Thoracic aorta (tissue), 2 donors: ENCODE data around the gene AK1. TPM values are rescaled to one million over a fixed set of nuclear protein-coding genes. Genes with fewer than 3 reads are reported as not detected.

Experiments
- ATAC-seq: fragments of 150-250 bp; one replicate; pipeline ENCODE4 v1.8.0; 2017; ENCODE audit warnings: low read depth; ENCODE audit not compliant: insufficient number of reproducible peaks, low FRiP score
- DNase-seq: peaks from one replicate; pipeline ENCODE4 v3.0.0-alpha.2; 2020; ENCODE audit warnings: low spot score
- H3K27ac ChIP-seq, 2 donors: fragments of 200-600 bp; sonication (generic); 1 replicate in 1 of 2; 2 replicates in 1 of 2; pipeline ENCODE4 v1.5.1; 2016; ENCODE audit warnings: mild to moderate bottlenecking in 2 of 2, moderate library complexity in 2 of 2
- H3K27me3 ChIP-seq: fragments of 200-600 bp; sonication (generic); replicated peaks from 2 replicates; pipeline ENCODE4 v1.6.0; 2016; ENCODE audit warnings: mild to moderate bottlenecking; ENCODE audit not compliant: insufficient read depth
- H3K36me3 ChIP-seq: fragments of 200-600 bp; sonication (generic); one replicate; pipeline ENCODE4 v1.5.1; 2016
- H3K4me1 ChIP-seq, 2 donors: fragments of 200-600 bp; sonication (generic); 1 replicate in 1 of 2; 2 replicates in 1 of 2; pipeline versions ENCODE4 v1.5.1 to v1.6.0; 2016; ENCODE audit warnings: low read depth in 2 of 2, mild to moderate bottlenecking in 1 of 2; ENCODE audit not compliant: control insufficient read depth in 1 of 2
- H3K4me3 ChIP-seq: fragments of 200-600 bp; sonication (generic); 2 replicates; pipeline ENCODE4 v1.5.1; 2016; ENCODE audit warnings: mild to moderate bottlenecking
- H3K9me3 ChIP-seq: fragments of 200-600 bp; sonication (generic); 2 replicates; pipeline ENCODE4 v1.5.1; 2016
- CTCF ChIP-seq: fragments of 200-600 bp; sonication (generic); IDR thresholded peaks from one replicate; pipeline ENCODE4 v1.5.1; 2019; ENCODE audit warnings: antibody characterized with exemption
- total RNA-seq, 2 donors: library from RNA; depleted of rRNA; stranded (reverse); fragments of >200 nt; gene quantifications; one replicate each; pipeline versions ENCODE4 v1.1.0 to v1.2.3, GENCODE V29; 2016

Gene AK1
- total RNA-seq, 2 donors from 2014 or later, result 35.1 to 77.7 TPM

- no peak for DNase-seq
- peaks cover 21% of the 10 kb centered on the region for H3K36me3 ChIP-seq
- no peak for ATAC-seq
Measured at GRCh38 chr9:127907867-127908659, 30.6 kb upstream of the AK1 start.

GRCh38 chr9:127905788-127906191 lies 28.3 kb upstream of the AK1 start:
- peak overlapping the region; percentile 37 for H3K4me3 ChIP-seq
- no peaks in the 10 kb centered on the region for H3K9me3 ChIP-seq
- H3K36me3 ChIP-seq, result peaks cover 12% of the 10 kb centered on the region
- DNase-seq (no peak), ATAC-seq (no peak)
- H3K27me3 ChIP-seq, result no peaks in the 10 kb centered on the region
- TF ChIP-seq CTCF, result no peak
- peak overlapping the region; percentile 87 to 92 for H3K27ac ChIP-seq
- peaks cover 40 to 44% of the 10 kb centered on the region in 2 donors for H3K4me1 ChIP-seq

More at GRCh38 chr9:127907867-127908659, 30.6 kb upstream of the AK1 start:
- H3K27me3 ChIP-seq, result no peaks in the 10 kb centered on the region
- H3K4me3 ChIP-seq, result no peak overlapping the region
- peak overlapping the region; percentile 87 to 92 for H3K27ac ChIP-seq
- peaks cover 40 to 43% of the 10 kb centered on the region in 2 donors for H3K4me1 ChIP-seq
- no peaks in the 10 kb centered on the region for H3K9me3 ChIP-seq
- TF ChIP-seq CTCF, result no peak

- Histone ChIP-seq H3K27me3 (no peaks in the 10 kb centered on the region), H3K36me3 (peaks cover 12% of the 10 kb centered on the region), H3K4me3 (peak overlapping the region; percentile 37), H3K9me3 (no peaks in the 10 kb centered on the region), H3K4me1 (peaks cover 40 to 45% of the 10 kb centered on the region in 2 donors), H3K27ac (peak overlapping the region; percentile 87 to 92)
- no peak for DNase-seq
- TF ChIP-seq CTCF, result no peak
- ATAC-seq, result no peak
Measured at GRCh38 chr9:127905004-127905728, 27.7 kb upstream of the AK1 start.

GRCh38 chr9:127904561-127905003 lies 27.1 kb upstream of the AK1 start:
- Histone ChIP-seq H3K4me1 (peaks cover 40 to 51% of the 10 kb centered on the region in 2 donors), H3K9me3 (no peaks in the 10 kb centered on the region), H3K4me3 (no peak overlapping the region), H3K27me3 (no peaks in the 10 kb centered on the region), H3K36me3 (peaks cover 9% of the 10 kb centered on the region), H3K27ac (peak overlapping the region; percentile 87 to 92)
- TF ChIP-seq CTCF, result no peak
- DNase-seq, result no peak
- ATAC-seq, result no peak
